DOHH2 (cell line): ENCODE data around the gene CREB1.

ENCODE experiments used
- H3F3A ChIP-seq: fragments of 200-600 bp; sonication (generic), shearing (Covaris generic); 2 replicates; pipeline ENCODE4 v1.6.0; 2016; ENCODE audit warnings: antibody characterized with exemption, mild to moderate bottlenecking; ENCODE audit not compliant: control insufficient read depth, insufficient read depth
- H3K27ac ChIP-seq: fragments of 200-600 bp; sonication (generic); 2 replicates; pipeline ENCODE4 v1.5.1; 2014; ENCODE audit warnings: low read depth, mild to moderate bottlenecking, low read length, moderate library complexity
- H3K27me3 ChIP-seq: fragments of 200-600 bp; sonication (generic); 2 replicates; pipeline ENCODE4 v1.6.1; 2014; ENCODE audit warnings: mild to moderate bottlenecking, low read length, mixed read lengths; ENCODE audit not compliant: control insufficient read depth
- H3K36me3 ChIP-seq: fragments of 200-600 bp; sonication (generic); 2 replicates; pipeline ENCODE4 v1.6.1; 2014; ENCODE audit warnings: mild to moderate bottlenecking, low read length, moderate library complexity, mixed read lengths; ENCODE audit not compliant: control insufficient read depth
- H3K4me1 ChIP-seq: fragments of 200-600 bp; sonication (generic); 2 replicates; pipeline ENCODE4 v1.6.1; 2014; ENCODE audit warnings: mild to moderate bottlenecking, low read length, mixed read lengths; ENCODE audit not compliant: control insufficient read depth
- H3K4me2 ChIP-seq: fragments of 200-600 bp; sonication (generic); 2 replicates; pipeline ENCODE4 v1.6.0; 2014; ENCODE audit warnings: mild to moderate bottlenecking, low read length, moderate library complexity
- H3K4me3 ChIP-seq: fragments of 200-600 bp; sonication (generic); 2 replicates; pipeline ENCODE4 v1.5.1; 2014; ENCODE audit warnings: mild to moderate bottlenecking, low read length, mixed read lengths
- H3K79me2 ChIP-seq: fragments of 200-600 bp; sonication (generic); 2 replicates; pipeline ENCODE4 v1.6.1; 2014; ENCODE audit warnings: mild to moderate bottlenecking, low read length, mixed read lengths; ENCODE audit not compliant: control insufficient read depth
- H3K9me2 ChIP-seq: fragments of 200-600 bp; sonication (generic); replicated peaks from 2 replicates; pipeline ENCODE4 v1.6.1; 2014; ENCODE audit warnings: mild to moderate bottlenecking, low read length, mixed read lengths; ENCODE audit not compliant: control insufficient read depth
- H3K9me3 ChIP-seq: fragments of 200-600 bp; sonication (generic); 2 replicates; pipeline ENCODE4 v1.6.1; 2014; ENCODE audit warnings: antibody characterized with exemption, low read length, mixed read lengths; ENCODE audit not compliant: control insufficient read depth, insufficient read depth
- H4K20me1 ChIP-seq: fragments of 200-600 bp; sonication (generic); 2 replicates; pipeline ENCODE4 v1.6.0; 2014; ENCODE audit warnings: low read depth, mild to moderate bottlenecking, antibody characterized with exemption, low read length, moderate library complexity; ENCODE audit not compliant: control insufficient read depth, insufficient read depth
- EZH2phosphoT487 ChIP-seq: fragments of 200-600 bp; sonication (generic); IDR thresholded peaks from 2 replicates; pipeline ENCODE4 v1.6.1; 2017; ENCODE audit warnings: borderline replicate concordance, mild to moderate bottlenecking, antibody characterized with exemption, low read length, moderate library complexity, mixed read lengths
- TF ChIP-seq, protein P1 (sequence below): fragments of 200-600 bp; sonication (generic); IDR thresholded peaks from one replicate; pipeline ENCODE4 v1.5.1; 2014; ENCODE audit warnings: antibody characterized with exemption, mild to moderate bottlenecking, low read depth, low read length; ENCODE audit not compliant: poor library complexity, severe bottlenecking

Gene CREB1

GRCh38 chr2:207523005-207523404 is 6.8 kb upstream of the CREB1 start:
- Histone ChIP-seq H4K20me1 (no peaks in the 10 kb centered on the region), H3K27me3 (peaks cover 5% of the 10 kb centered on the region), H3K36me3 (no peaks in the 10 kb centered on the region), H3K79me2 (no peaks in the 10 kb centered on the region), H3K4me3 (no peak overlapping the region), H3F3A (no peaks in the 10 kb centered on the region), H3K4me1 (peaks cover 18% of the 10 kb centered on the region), H3K27ac (no peak overlapping the region), H3K4me2 (no peak overlapping the region), H3K9me2 (no peaks in the 10 kb centered on the region), H3K9me3 (no peaks in the 10 kb centered on the region)
- TF ChIP-seq, protein P1, sequence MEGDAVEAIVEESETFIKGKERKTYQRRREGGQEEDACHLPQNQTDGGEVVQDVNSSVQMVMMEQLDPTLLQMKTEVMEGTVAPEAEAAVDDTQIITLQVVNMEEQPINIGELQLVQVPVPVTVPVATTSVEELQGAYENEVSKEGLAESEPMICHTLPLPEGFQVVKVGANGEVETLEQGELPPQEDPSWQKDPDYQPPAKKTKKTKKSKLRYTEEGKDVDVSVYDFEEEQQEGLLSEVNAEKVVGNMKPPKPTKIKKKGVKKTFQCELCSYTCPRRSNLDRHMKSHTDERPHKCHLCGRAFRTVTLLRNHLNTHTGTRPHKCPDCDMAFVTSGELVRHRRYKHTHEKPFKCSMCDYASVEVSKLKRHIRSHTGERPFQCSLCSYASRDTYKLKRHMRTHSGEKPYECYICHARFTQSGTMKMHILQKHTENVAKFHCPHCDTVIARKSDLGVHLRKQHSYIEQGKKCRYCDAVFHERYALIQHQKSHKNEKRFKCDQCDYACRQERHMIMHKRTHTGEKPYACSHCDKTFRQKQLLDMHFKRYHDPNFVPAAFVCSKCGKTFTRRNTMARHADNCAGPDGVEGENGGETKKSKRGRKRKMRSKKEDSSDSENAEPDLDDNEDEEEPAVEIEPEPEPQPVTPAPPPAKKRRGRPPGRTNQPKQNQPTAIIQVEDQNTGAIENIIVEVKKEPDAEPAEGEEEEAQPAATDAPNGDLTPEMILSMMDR, result no peak
- TF ChIP-seq EZH2phosphoT487, result no peak

DNA sequence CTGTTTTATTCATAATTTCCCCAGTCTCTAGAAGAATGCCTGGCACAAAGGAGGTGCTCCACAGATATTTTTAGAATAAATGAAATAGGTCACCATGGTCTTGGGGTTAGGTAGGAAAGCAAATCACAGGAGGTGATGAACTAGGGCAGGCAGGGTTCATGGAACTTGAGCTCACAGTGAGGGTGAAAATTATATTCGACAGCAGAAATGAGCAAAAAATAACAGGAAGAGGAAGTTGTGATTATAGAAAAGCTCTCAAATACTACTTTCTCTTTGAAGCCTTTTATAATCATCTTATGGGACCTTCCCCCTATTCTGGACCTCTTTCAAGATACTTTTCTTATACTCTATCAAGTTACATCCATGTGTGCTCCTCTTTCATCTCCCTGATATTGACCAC is 4.5 kb upstream of the CREB1 start:
- peak overlapping the region; percentile 48 for H3K4me2 ChIP-seq

DNA sequence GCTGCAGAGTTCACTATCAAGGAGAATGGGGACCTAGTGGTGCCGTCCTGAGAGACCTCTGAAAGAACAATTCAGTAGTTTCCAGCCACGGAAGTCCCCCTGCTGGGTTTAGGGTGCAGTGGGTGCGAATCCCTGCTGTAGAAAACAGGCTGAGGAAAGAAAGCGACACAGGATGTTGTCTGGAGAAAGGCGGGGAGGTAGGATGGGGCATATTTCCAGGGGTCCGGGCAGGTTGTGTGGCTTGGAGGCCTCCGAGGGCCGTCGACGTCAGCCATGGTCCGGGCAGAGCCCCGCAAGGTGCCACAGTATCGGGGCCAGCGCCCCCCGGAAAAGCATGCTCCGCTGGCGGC is 807 bp upstream of the CREB1 start:
- H3K4me2 ChIP-seq, result peak overlapping the region; percentile 83
- peak overlapping the region; percentile 92 for H3K4me3 ChIP-seq
- no peak for TF ChIP-seq EZH2phosphoT487
- TF ChIP-seq, protein P1, result peak; percentile 16
- H3K9me2 ChIP-seq, result no peaks in the 10 kb centered on the region
- peaks cover 53% of the 10 kb centered on the region for H3K4me1 ChIP-seq
- peaks cover 5% of the 10 kb centered on the region; the same call in 1 of the 2 replicates for H3F3A ChIP-seq
- no peaks in the 10 kb centered on the region for H3K27me3 ChIP-seq
- peaks cover 3% of the 10 kb centered on the region; the same call in 1 of the 2 replicates for H4K20me1 ChIP-seq
- H3K36me3 ChIP-seq, result peaks cover 25% of the 10 kb centered on the region
- no peaks in the 10 kb centered on the region for H3K9me3 ChIP-seq
- H3K79me2 ChIP-seq, result peaks cover 42% of the 10 kb centered on the region
- peak overlapping the region; percentile 88 for H3K27ac ChIP-seq

More for the DNA sequence above, 4.5 kb upstream of the CREB1 start:
- peaks cover 30% of the 10 kb centered on the region for H3K4me1 ChIP-seq
- H4K20me1 ChIP-seq, result no peaks in the 10 kb centered on the region
- H3K27ac ChIP-seq, result no peak overlapping the region
- no peaks in the 10 kb centered on the region for H3F3A ChIP-seq
- H3K9me2 ChIP-seq, result no peaks in the 10 kb centered on the region
- H3K36me3 ChIP-seq, result peaks cover 3% of the 10 kb centered on the region; the same call in 1 of the 2 replicates
- peak overlapping the region; percentile 35; the same call in 1 of the 2 replicates for H3K4me3 ChIP-seq
- no peaks in the 10 kb centered on the region for H3K9me3 ChIP-seq
- no peaks in the 10 kb centered on the region for H3K27me3 ChIP-seq
- TF ChIP-seq, protein P1, result no peak
- TF ChIP-seq EZH2phosphoT487, result no peak
- H3K79me2 ChIP-seq, result peaks cover 7% of the 10 kb centered on the region
